HG03280 (cell line): ENCODE results near the gene ZMIZ1.

ENCODE experiments used
- ATAC-seq: cut with Tn5 transposase; IDR thresholded peaks from one replicate; pipeline ENCODE4 v1.9.1; 2021; ENCODE audit warnings: mild to moderate bottlenecking, moderate library complexity; ENCODE audit not compliant: unreplicated experiment

The ZMIZ1 gene

DNA sequence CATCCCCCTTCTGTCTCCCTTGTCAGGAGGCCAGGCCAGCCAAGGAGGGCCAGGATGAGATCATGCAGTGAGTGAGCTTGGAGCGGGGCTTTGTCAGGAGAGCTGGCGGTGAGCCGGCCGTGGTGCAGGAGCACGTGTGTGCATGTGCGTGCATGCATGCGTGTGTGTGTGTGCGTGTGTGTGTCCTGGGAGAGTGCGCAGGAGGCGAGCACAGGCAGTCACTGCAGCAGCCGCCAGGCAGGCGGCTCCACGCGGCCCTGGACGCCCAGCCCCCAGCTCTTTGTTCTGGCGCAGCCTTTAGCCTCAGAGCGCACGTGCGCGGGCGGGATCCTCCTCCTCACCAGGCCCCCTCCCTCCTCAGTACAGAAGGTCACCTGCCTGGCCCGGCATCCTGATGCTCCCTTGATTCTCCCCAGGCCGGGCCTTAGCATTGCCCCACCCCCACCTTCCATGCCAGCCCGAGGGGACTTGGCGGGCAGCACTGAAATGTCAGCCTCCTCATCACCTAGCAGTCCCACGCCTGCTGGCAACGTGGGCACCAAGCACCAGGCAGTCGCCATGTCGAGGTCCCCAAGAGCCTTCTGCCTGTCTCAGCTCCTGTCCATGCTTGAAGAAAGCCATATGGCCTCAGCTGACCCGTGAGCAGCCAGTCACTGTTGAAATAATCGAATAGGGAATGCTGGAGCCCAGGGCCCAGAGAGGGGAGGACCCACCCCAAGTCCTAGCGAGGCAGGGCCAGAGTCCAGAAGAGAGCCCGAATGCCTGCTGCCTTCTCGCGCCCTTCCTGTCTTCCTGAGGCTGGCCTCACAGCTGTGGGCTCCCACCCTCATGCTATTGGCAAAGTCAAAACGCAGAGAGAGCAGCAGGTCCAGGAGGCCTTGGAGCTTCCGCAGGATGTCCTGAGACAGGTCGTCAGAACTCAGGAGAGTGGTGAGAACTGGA is 152.6 kb downstream of the ZMIZ1 start:
- ATAC-seq = no peak

DNA sequence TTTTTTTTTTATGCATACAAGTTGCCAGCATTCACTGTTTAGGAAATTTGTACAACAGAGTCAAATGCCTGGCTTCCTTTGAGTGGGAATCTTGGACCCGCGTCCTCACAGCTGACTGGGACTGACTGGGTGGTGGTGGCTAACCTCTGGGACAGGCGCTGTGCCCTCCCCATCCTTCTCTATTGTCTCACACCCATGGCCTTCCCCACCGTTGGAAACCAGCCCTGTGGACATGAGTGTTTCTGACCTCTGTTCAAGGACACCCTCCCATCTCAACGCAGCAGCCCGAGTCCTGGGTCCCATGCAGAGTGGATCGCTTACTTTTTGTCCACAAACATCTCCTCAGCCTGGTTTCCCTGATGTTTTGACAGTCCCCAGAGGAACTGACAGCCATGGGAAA is 153.4 kb downstream of the ZMIZ1 start:
- ATAC-seq = no peak

DNA sequence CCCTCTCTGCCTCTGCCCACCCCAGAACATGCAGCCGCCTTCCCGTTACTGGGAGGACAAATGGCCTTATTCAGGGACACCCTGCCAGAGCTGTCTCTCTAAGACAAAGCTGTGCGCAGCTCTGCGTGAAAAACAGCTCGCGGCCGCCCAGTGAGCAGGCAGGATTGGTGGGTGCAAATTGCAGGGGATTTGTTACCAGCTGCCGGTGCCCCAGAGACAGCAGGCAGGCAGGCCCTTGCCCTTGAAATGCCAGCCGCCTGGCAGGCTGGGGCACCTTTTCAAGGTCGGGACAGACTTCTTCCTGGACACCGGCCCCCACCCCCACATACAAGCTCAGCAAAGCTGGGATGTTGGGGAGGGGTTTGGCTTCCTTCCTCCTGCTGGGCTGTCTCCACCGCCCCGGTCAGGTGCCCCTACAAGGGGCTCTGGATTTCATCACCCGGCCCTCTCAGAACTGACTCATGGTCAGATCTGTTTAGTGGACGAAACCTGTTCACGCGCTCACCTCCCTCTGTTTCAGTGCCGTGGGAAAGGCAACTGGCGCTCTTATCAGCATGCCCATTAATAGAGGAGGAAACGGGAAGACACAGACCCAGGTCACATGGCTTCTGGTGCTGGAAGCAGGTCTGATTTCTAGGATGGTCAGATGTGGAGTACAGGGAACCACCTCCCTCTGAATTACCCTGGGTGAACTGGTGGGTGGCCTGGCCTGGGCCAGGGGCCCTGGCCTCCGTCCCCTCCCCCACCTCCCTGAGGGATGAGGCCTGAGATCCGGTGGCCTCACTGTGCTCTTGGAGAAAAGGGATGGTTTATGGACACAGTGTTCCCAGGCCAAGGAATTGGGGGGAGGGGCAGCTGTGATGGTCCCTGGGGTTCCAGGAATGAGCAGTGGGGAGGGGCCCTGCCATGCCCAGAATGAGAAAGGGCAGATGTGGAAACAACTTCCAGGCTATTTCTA is 154.6 kb downstream of the ZMIZ1 start:
- ATAC-seq = no peak

DNA sequence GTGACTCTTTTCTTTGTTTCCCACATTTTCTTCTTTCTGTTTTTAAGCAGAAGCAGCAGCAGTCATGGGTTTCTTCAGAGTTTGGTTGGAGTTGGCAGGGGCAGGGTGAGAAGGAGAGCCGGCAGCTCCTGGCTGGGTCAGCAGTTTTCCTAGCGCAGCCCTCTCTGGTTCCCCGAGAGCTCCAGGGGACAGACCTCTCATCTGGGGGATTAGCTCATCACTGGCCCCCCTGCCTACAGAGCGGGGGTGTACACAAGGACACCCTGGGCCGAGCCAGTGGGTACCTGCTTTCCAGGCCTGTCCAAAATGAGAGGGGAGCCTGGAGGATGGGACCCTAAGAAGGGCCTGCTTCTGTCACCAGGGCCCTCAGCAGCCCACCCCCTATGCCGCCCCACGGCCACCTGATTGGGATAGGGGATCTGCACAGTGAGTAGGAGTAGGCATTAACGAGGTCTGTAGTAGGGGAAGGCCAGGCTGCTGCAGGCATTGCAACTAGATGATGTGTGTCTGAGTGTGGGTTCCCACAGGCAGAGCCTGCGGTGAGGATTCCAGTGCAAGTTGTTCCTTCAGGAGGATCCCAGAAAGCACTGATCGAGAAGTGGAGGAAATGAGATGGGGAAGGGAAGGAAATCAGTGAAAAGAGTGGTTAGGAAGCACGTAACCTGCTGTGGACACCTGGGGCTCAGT is 155.6 kb downstream of the ZMIZ1 start:
- ATAC-seq = no peak

DNA sequence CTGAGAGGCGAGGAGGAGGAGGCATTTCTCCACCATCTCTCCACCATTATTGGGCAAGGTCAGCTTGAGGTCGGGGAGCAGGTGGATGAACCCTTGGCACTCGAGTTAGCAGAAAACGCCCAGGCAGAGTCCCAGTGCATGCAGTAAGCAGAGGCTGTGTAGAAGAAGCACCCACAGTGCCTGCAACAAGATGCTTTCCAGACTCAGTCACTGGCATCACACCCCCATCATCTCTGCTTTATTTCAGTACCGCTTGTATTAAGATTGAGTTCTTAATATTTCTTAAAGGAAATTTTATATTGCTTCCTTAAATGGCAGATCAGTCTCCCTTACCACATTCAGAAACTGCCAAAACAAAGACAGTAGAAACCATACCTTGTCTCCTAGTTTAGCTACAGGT is 156.2 kb downstream of the ZMIZ1 start:
- no peak for ATAC-seq

DNA sequence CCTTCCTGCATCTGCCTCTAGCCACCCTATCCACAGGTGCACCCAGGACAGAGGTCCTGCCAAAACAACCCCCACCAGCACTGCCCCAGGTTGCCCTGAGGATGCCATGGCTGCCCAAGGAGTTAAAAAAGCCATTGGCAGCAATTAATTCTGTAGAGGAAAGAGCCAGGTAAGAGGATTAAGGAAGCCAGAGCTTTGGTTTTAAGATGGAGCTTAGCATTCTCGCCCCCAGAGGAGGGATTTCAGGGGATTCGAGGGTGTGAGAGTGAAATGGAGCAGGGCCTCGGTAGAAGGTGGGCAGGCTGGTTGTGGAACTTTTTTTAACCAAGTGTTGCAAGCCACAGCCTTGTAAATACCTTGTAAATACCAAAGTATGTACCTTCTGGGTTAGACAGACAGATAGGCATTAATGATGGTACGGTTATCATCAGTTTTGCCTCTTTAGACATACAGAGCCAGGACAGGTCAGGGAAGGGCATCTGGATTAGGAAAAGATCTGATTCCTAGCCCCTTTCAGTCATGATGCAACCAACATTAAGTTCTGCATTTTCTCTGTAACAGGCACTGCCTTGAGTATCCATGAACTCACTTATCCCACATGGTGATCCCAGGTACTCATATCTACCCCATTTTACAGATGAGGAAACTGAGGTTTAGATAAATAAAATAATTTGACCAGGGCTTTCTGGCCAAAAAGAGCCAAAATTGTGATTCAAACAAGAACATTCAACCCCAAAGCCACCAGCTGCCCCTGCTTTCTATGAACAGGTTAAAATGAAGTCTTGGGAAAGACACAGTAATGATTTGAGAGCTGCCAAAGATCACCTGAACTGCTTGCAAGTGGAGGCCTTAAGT is 157.9 kb downstream of the ZMIZ1 start:
- no peak for ATAC-seq

DNA sequence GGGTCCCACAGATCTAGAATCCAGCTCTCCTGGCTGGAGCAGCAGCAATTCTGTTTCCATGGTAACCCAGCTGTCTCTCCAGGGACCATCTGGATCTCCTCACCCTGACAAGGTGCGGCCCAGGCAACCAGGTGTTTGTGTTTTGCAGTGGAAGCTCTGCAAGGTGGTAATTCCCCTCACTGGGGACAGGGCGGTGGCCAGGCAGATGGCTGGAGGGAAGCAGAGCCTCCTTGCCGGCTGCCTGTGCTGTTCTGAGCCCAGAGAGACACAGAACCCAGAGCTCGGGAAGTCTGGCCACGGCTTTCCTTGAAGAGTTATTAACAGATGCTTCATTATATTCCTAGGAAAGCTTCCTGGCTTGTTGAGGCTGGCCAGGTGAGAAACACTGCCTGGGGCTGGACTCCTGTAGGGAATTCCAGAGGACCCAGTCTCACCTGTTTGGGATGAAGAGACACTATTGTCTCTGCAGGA is 160.3 kb downstream of the ZMIZ1 start:
- ATAC-seq = no peak

DNA sequence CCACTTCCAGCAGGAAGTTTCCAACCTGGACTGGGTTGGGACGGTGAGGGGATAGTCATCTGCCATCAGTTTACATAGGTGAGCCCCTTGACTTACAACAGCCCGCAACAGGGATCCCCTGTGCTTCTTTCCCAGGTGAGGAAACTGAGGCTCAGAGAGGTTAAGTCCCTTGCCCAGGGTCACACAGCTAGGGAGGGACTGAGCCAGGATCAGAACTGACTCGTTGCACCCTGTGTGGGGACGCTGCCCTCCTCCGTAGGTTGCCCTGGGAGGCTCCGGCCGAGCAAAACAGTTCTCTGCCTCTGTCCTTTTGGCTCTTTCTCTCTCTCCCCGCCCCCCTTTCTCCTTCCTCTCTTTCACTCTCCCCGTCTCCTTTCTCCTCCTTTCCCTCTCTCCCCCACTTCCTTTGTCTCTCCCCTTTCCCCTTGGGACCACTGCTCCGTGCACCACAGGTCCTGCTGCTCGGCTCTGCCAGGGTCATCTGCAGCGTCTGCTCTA is 161.1 kb downstream of the ZMIZ1 start:
- no peak for ATAC-seq

DNA sequence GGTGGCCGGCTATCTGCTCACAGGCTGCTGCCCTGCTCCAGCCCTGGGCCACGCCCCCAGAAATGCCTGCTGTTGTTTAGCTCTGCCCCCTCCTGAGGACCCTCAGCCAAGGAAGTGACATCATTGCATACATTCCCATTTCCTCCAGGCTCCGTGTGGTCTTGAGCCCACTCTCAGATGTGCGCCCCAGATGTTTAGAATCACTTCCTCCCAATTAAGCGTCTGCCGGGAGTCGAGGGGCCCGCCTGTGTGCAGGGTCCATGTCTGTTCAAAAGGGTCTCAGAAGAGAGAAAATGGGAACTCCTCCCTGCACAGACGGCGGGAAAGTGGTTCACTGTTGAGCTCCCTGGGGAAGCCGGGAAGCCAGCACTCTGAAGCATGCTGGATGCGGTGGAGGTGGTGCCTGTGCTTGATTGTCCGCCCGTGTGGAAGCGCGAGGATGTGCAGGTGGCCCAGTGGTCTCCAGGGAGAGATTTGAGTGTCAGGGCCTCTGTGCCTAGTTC is 161.6 kb downstream of the ZMIZ1 start:
- no peak for ATAC-seq

DNA sequence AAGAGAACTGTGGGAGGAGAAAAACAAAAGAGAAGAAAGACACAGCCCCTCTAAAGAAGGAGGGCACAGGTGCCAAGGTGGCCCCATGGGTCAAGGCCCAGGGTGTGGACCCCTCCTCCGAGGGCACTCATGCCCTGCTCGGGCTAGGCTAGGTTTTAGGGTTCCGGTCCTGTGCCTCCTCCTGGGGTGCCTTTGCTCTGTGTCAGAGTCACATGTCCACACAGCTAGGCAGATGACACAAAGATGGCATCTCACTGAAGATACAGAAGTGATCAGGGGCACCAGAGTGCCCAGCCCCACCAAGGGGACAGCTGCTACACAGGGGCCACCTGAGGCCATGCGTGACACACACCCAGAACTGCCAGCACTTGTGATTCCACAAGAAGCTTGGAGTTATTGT is 162.1 kb downstream of the ZMIZ1 start:
- no peak for ATAC-seq

DNA sequence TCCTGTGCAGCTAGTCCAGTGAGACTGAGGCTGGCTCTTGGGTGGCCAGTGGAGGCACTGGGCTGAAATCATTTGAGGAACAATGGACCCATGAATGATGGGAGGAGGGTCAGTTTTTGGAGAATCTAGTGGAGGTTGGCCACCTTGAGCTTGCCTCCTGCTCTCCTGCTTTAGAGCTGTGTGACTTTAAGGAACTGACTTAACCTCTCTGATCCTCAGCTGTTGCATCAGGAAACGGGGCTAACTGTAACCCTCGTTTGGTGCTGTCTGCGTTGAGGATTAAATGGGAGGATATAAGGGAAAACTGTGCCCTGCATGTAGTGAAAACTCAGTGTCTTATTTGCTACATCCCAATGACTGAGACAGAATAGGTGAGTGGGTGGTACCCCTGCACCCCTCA is 163.1 kb downstream of the ZMIZ1 start:
- ATAC-seq = no peak

DNA sequence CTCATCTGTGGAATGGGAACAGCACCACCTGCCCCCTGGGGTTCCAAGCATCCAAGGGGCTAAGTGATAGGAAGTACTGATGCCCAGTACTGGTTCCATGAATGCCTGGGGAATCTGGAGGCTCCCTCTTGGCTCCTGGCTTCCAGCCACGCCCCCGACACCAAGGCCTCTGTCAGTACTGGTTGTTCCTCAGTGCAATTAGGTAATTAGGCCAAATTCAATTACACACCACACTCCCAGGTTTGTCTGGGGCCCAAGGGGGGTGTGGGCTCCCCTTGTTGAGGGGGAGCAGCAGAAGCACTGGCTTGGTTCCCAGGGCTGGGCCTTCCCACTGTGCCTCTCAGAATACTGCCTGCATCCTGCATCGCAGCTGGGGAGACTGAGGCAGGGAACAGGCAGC is 164.1 kb downstream of the ZMIZ1 start:
- no peak for ATAC-seq

DNA sequence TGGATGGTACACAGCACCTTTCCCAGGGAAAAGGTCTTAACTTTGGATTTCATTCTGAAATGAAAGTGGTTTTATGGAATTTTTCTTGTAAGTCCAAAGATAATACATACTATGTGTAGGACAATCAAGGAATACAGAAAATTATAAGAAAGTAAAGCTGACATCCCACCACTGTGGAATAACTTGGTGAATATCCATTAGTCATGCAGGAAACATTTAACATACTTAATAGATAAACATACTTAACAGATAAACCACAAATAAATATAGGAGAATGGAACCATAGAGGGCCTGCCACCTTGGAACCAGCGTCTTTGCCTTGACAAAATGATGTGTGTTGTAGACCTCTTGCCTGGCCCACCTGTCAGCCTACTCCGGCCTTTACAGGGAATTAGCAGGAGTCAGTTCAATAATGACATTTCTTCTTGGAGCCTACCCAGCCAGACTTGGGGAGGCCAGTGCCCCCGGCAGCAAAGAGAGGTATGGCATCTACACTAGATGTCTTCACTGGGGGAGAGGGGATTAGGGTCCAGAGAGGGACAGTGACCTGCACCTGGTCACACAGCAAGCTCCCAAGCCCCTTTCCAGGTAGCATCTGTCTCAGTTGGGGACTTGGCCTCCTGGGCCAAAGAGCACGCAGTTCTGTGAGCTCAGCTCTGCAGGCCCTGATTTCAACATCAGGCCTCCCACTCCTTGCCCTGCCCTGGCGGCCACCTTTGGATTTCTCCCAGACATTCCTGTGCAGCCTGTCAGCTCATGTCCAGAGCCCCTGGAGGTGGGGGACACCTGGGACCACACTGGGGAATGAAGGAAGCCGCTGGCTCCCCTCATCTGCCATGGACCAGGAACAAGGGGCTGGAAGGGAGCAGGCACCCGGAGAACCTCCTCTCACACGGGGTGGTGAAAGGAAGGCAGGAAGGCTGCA is 165.9 kb downstream of the ZMIZ1 start:
- ATAC-seq = no peak

DNA sequence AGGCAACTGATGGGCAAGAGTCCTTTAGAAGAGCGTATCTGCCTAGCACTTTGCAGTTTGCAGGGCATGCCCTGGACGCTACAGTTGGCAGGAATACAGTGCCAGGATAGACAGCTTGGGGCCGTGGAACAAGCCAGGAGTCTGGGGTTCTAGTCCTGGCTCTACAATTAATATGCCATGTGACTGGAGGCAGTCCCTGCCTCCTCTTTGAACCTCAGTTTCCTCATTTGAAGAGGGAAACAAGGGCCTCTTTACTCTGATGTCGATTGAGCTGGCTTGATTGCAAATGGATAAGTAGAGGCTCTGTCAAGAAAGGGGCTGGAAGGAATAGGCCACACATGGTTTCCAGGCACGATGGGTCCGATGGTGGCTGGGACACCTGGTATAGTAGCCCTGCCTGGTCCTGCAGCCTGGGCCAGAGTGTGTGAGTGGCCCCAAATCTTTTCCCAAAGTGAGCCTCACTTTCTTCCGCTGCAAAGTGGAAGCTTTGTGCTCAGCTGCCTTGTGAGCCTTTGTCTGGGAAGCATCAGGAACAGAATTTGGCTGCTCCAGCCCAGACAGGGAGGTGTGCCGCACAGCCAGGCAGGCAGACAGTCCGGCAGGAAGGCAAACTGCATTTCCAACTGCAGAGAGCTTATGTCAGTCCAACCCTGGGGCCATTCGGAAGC is 167.1 kb downstream of the ZMIZ1 start:
- no peak for ATAC-seq

DNA sequence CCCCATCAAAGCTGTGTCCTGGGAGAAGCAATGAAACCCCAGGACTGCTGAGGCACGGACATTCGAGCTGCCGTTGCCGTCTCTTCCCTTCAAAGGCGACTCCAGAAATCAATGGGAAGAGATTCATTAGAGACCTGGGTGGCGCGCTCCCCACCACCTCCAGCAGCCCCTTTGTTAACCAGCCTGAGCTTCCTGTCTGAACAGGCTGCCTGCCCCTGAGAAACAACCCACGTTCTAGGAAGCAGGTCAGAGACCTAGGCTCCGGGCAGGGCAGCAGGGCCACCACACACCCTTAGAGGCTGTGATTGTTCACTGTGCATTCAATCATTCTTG is 167.6 kb downstream of the ZMIZ1 start:
- no peak for ATAC-seq

DNA sequence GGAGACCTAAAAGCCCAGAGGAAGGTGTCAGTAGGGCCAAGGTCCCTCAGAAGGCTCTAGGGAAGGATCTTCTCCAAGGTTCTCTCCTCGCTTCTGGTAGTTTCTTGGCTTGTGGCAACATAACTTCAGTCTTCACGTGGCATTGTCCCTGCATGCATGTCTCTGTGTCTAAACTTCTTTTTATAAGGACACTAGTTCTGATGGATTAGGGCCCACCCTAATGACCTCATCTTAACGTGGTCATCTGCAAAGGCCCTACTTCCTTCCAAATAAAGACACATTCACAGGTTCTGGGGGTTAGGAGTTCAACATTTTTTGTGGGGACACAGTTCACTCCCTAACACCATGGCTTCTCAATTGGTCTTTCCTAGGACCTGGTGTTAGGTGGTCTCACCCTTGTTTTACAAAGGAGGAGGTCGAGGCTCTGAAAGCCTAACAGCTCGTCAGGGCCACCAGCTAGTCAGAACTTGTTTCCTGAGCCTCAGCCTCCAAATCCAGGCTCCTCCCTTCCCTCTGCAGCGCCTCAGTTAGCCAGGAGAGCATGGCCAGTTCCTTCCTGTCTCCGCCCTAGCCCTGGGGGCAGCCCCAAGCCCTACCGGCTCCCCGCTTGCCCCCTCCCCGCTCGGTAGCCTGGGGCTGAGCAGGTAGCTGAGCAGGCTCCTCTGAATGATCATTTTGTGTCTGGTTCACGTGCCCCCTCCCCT is 168.8 kb downstream of the ZMIZ1 start:
- ATAC-seq = no peak

DNA sequence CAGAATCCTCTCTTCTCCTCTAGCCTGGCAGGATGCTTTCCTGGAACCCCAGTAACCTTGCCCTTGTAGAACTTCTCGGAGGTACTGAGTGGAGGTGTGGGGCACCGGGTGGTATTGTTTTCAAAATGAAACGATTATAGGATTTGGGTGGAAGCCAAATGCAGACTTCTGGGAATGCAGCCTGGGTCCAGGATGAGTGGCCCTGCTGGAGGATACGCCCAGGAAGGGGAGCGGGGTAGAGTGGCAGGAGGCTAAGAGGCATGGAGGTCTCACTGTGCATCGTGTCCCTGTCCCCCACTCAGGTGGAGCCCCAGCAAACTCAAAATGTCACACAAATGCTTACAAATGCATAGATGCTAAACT is 169.4 kb downstream of the ZMIZ1 start:
- no peak for ATAC-seq

DNA sequence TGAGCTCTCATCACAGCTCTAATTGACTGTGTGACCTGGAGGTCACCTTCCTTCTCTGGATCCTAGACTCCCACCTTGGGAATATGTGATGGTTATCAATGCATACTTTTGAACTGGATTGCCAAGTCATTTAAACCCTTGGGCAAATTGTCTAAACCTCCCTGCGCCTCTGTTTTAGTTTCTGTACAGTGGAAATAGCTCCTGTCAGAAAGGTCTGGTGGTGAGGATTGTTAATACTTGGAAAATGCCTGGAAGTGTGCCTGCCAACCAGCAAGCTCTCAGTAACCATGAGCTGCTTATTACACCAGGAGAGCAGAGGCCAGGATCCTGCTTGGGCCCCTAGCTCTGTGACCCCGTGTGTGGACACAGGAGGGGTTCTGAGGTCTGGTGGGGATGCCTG is 169.8 kb downstream of the ZMIZ1 start:
- no peak for ATAC-seq
